Activated CD4-positive, alpha-beta T cell treated with anti-CD3 and anti-CD28 coated beads, Interleukin-2, Interleukin-4, amounts not matched to agents 100 ng/mL and 50 ng/mL, durations not matched to agents 16 hours and 8 hours (primary cell): ENCODE results near the gene NFX1.
A peak's percentile ranks its signal among the peaks of the same experiment; 100 is the strongest.

Source experiments
- DNase-seq: peaks from one replicate; pipeline ENCODE4 v3.0.0-alpha.2; 2020; ENCODE audit warnings: low spot score

Gene NFX1

DNA sequence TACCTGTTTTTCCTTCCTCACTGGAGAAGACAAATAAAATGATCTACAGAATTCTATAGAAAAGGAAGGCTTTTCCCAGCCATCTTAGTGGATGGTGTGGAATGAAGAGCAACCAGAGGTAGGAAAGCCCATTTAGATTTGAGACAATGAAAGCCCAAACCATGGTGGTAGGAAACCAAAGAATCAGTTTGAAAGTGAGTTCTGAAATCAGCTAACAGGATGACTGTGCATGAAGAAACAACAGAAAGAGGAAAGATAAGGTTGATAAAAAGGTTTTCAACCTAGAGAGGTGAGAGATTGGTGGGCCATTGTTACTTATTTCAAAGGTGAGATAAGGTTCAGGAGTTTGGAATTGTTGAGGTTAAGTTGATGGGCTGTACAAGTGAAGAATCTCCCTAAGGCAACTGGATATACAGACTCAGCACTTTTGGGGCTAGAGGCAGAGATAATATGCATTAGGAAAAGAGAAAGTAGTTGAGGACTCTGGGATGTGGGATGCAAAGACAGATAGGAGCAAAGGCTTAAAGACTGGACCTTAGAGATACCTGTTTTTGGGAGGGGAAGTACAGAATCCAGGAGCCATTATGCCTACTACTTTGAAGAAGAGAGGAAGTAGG is 23.1 kb upstream of the NFX1 start:
- peak; percentile 53 for DNase-seq

DNA sequence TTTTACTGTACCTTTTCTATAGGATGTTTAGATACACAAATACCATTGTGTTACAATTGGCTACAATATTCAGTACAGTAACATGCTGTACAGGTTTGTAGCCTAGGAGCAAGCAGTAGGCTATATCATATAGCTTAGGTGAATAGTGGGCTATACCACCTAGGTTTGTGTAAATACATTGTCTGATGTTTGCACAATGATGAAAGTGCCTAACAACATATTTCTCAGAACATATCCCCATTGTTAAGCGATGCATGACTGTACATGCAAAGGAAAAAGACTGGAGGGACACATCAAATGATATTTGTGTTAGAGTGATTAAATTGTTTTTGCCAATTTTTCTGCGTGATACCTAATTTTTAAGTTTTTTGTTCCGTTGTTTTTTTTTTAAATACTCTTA is 20.2 kb upstream of the NFX1 start:
- no peak for DNase-seq

DNA sequence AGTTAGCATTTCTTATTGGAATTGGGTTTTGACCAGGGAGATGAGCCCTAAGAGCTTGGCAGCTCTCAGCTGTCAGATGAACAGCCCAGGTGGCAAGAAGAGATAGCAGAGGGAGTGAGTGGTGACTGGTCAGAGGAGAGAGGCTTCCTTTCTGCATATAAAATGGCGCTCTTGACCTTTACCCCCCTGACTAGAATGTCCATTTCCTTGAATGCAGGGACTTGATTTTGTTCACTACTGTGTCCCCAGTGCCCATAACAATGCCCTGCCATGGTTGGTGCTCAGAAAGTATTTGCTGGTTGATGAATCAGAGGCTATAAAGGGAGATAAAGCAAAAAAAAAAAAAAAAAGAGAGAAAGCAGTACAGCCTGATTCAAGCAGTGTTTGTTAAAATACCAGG is 18.3 kb upstream of the NFX1 start:
- DNase-seq: no peak

DNA sequence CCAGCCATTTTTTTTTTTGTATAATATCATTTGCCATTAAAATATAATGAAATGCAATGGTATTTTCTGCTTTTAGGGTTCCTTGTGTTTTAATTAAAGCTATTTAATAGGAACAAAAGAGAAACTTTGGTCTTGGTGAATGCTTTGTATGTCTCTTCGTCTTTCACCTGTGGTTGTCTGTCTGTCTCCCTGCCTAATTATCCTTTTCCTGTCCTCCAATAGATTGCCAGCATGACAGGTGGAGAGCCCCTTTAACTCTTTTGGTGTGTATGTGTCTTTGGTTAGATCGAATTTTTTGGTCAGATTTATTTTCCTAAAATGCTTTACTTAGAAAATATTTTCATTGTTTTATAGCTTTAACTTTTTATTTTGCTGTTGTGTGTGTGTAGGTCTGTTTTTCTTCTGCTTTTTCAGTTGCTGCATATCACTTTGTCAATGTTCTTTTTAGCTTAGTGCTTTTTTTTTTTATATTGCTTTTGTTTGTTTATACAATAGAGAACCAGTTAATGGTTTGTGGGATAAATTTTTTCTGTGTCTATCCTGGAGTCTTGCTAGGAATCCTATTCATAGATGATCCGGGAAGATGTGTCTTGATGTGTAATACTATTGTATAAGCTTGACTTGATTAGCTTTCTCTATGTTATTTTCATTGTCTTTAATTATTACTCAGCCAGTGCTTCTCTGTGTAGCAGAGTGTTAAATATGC is 16.9 kb upstream of the NFX1 start:
- no peak for DNase-seq

DNA sequence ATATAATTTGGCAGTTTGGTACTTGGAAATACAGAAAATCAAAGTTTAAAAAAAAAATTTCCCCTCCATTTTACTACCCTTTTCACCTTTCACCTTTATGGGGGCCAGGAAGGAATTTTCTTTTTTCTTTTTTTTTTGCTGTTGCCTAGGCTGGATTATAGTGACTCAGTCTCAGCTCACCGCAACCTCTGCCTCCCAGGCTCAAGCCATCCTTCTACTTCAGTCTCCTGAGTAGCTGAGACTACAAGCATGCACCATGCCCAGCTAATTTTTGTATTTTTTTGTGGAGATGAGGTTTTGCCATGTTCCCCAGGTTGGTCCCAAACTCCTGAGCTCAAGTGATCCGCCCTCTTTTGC is 16.4 kb upstream of the NFX1 start:
- DNase-seq: no peak

DNA sequence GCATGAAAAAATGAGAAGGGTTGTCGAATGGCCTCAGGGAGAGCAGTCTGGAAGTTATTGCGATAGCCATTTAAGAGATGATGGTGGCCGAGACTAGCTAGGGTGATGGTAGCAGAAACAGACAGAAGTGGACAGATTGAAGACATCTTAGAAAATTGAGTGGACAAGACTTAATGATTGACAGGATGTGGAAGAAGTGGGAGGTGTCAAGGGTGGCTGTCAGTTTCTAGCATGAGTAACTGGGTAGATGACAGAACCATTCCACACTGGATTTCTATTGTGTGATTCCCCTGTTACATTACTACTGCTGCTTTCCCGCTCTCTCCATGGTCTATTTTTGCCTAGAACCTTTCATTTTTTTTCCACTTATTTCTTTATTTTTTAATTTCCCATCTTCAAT is 12.8 kb upstream of the NFX1 start:
- DNase-seq: no peak

DNA sequence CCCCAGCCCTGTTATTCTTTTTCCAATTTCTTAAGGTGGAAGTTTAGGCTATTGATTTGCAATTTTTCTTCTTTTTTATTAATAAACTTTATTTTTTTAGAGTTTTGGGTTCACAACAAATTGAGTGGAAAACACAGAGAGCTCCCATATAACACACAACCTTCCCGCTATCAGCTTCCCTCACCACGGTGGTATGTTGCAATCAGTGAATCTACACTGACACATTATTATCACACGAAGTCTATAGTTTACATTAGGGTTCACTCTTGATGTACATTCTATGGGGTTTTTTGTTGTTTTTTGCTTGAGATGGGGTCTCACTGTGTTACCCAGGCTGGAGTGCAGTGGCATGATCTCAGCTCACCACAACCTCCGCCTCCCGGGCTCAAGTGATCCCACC is 4.8 kb upstream of the NFX1 start:
- DNase-seq: no peak

DNA sequence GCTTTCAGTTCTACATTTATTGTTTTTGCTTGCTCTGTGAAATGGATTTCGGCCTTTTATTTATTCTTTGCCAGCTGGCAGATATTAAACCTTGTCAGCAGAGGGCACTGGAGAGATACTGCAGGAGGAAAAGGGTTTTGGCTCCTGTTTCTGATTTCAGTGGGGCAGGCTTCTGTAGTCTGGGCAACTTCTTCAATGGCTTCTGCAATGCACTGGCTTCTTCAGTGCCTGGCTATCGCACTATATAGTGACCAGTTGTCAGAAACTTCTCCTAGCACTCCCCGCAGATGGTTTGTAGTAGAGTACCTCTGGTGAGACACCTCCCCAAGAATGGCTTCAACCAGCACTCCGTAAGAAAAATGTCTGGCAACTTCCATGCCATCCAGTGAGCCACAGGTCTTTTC is 3.2 kb upstream of the NFX1 start:
- DNase-seq: peak; percentile 78

DNA sequence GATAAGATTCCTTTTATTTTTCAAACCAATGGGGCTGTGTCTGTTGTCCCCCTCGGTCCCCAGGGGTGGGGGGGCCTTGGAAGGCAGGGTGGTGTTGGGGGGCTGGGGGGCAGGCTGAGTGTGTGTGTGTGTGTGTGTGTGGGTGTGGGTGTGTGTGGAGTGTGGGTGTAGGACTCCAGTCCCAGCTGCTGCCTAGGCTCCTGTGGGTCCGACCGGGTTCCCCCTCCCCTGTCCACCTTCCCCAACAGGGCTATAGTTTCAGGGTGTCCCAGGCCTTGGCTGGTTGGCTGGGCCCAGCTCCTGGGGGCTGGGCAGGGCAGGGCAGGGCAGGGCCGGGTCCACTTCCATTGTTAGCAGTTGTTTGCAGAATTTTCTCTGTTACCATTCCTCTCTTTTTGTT is 2.1 kb upstream of the NFX1 start:
- no peak for DNase-seq

DNA sequence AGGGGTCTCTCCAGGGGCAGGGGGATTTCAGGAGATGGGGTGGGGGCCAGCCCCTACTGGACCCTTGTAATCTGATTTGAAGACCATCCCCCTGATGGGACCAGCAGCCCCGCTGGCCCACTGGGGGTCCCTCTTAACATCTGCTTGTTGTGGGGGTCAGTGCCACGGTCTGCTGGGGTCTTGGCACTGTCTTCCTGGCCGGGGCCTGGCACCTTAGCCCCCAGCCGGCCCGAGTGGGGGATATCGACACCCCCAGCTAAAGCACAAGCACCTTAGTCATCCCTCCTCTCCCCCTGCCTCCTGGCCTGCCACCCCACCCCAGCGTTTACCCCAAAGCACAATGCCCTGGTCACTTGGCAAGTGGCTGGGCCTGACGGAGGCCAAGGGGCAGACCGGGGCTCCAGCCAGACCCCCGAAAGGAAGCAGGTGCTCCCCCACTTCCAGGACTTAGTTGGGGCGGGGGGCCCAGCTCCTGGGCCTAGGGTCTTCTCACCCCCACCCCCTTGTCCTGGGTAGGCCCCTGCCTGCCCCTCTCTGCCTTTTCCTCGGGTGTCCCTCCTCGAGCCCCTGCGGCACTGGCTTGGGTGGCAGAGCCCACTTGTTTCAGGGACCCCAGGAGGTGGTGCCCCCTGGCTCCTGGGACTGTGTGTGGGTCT is 1.4 kb upstream of the NFX1 start:
- DNase-seq: no peak

DNA sequence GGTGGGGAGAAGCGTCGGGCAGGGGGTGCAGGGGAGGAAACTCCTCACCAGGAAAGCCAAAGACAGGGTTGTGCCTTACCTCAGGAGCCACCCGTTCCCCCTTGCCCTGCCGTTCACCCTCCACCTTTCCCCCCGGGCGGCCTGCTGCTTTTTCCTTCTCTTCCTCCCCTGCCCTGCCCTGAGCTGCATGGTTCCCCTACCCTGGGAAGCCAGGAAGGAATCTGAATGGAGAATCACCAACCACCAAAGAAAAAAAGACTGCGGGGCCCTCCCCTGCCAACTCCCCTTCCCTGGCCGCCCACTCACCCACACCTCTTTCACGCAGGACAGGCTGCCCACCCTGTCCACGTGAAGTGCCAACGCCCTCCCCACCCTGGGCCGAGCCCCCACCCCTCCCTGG is 820 bp upstream of the NFX1 start:
- DNase-seq: no peak

DNA sequence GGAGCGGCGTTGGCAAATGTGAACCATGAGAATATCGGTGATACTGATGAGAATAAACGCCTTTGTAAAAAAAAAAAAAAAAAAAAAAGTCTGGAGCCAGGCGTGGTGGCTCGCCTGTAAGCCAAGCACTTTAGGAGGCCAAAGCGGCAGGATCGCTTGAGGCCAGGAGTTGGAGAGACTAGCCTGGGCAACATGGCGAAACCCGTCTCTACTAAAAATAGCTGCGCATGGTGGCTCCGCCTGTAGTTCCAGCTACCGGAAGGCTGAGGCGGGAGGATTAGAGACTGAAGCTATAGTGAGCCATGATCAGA is 425 bp upstream of the NFX1 start:
- DNase-seq: no peak

DNA sequence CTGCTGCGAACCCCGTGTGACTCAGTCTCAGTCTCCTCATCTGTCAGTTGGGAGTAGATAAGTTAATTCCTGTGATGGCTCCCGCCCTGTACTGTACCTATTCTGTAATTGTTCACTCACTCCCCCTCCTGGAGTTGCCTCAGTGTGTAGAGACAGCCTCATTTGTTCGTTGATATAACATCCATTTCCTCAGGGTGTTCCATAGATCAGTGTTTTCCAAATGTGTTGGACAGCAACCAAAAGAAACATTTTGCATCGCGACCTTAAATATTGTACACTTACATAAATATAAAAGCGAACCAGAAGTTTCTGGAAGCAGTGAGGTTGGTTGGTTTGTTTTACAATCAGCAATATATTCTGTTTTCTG is 698 bp downstream of the NFX1 start:
- no peak for DNase-seq

DNA sequence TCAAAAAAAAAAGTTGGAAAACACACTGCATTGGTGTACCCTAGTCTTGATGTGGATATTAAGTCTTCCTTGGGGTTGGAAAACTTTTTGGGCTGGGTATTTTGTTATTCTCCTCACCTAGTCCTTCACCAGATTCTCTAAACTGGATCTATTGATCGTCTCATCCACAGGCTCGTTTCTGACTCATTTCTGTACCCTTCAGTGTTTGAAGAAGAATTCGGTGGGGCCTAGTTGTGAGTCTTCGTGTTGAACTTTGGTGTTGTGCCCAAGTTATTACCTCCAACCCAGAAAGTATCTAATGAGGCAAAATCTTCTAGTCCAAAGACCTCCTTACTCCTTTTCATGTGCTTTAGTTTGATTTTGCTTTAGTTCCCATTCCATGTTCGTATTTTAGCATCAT is 1.6 kb downstream of the NFX1 start:
- peak; percentile 38 for DNase-seq

DNA sequence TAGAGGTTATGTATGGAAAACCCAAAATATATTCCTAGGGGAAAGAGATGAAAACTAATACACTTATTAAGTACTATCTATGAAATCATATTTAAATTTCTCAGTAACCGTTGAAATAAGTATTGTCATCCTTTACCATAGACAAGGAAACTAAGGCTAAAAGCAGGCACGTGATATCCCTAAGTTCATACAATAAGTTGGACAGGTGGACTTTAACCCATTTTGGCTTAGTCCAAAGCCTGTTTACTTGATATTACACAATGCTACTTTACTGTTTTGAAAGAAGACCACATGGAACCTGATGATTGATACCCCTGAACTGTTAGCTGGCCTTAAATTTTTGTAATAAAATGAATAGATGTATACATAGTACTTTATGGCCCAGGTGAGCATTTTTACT is 3.5 kb downstream of the NFX1 start:
- DNase-seq: no peak

DNA sequence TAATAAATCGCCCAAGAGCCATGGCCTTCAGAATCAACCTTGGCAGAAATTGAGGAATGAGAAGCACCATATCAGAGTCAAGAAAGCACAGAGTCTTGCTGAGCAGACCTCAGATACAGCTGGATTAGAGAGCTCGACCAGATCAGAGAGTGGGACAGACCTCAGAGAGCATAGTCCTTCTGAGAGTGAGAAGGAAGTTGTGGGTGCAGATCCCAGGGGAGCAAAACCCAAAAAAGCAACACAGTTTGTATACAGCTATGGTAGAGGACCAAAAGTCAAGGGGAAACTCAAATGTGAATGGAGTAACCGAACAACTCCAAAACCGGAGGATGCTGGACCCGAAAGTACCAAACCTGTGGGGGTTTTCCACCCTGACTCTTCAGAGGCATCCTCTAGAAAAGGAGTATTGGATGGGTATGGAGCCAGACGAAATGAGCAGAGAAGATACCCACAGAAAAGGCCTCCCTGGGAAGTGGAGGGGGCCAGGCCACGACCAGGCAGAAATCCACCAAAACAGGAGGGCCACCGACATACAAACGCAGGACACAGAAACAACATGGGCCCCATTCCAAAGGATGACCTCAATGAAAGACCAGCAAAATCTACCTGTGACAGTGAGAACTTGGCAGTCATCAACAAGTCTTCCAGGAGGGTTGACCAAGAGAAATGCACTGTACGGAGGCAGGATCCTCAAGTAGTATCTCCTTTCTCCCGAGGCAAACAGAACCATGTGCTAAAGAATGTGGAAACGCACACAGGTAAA is 4.5 kb downstream of the NFX1 start:
- no peak for DNase-seq

DNA sequence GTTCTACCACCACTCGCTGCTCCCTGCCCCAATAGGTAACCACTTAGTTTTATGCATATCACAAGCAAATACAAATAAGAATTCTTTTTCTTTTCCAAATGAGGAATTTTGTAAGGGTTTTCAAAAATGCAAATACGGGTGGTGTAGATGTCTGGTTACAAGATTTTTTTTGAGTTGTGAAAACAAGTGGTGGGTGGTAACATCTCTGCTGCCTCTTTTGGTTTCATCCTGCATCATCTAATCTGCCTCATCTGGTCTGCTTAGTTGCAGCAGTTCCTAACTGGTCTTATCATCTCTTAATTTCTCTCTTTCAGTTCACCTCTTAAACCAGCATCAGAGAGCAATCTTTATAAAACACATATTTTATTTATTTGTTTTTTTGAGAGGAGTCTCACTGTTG is 5.3 kb downstream of the NFX1 start:
- DNase-seq: peak; percentile 64

DNA sequence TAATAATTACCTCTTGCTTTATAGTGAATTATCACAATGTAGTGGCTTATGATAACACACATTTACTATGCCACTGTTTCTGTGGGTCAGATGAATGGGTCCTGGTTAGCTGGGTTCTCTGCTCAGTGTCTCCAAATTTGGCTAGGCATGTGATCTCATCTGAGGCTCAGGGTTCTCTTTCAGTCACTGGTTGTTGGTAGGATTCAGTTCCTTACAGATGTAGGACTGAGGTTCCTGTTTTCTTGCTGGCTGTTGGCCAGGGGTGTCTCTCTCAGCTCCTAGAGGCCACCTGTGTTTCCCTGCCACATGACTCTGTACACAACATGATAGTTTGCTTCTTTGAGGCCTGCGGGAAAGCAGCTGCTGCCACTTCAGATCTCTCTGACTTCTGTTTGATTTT is 7.1 kb downstream of the NFX1 start:
- DNase-seq: no peak

DNA sequence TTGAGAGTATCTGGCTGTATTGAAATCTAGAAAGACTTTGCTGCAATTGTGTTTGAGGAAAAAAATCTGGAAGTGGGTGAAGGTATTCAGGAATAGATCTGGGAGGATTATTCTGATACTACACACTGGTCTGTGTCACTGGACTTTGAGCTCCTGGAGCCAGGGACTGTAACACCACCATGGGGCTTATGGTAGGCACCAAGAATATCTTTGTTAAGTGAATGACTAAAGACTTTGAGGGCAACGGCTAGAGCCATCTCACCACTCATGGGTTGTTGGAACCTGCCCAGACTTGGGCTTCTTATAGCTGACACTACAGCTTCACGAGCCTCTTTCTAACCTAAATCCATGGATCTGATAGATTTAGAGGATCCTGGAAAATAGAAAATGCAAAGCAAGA is 10.2 kb downstream of the NFX1 start:
- no peak for DNase-seq

DNA sequence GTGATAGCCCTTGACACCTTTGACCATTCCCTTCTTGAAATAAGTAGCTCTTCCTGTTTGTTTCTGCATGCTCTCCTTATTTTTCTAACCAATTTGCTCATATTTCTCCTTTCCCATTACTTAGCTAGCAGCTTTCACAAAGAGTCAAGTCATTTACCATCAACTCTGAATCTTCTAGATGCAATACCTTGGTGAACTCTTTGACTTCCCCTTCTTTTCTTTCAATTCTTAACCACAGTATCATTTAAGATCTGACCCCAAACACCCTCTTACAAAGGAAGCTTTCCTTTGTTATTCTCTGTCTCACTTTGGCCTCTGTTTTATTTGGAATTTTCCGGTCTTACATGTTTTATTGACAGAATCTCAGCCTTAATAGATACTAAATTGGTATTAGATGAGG is 14.0 kb downstream of the NFX1 start:
- DNase-seq: no peak

DNA sequence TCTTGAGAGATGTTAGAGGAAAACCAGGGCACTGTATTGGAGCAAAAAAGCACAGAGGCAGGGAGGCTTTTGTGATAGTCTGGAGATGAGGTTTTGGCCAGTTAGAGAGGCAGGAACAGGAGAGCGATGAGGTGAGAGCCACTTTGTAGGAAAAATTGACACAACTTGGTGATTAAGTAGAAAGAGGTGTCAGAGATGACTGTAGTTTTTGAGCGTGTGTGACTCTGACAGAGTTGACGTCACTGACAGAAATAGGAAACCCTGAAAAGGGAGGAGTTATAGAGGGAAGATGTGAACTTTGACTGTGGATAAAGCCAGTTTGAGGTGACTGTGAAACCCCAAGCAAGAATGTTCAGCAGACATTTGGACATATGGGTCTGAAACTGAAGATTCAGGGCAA is 15.7 kb downstream of the NFX1 start:
- DNase-seq: peak; percentile 79

DNA sequence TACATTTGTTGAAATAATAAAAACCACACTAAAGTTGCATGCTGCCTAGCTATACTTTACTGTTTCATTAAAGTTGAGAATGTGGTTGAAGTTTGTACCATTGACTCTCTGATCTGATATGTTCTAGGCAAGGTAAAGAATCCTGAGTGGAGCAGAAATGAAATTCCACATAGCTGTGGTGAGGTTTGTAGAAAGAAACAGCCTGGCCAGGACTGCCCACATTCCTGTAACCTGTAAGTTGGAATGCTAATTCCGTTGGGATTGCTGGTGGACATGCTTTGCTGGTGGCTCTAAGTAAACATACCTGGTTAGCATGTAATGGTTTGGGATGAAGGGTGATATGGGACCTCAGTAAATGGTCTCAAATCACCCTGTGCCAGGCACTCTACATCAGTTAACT is 16.8 kb downstream of the NFX1 start:
- no peak for DNase-seq

DNA sequence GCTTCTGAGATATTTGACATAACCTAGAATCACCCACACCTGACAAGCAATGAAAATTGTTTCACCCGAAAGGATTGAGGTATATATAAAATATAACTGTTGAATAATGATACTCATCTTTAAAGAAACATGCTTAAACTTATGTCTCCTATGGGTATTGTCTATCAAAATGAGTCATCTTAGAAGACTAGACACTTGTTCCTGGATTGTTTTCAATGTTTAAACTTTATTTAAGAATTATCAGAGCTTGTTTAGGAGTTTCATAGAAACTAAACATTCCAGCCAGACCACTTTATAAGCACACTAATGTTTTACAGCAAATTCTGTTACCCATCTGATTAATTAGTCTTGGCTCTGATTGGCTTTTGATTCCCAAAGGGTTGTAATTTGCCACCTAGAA is 19.6 kb downstream of the NFX1 start:
- DNase-seq: no peak
